ENCODE data around the gene RWDD1.

The RWDD1 gene

GRCh38 chr6:116570856-116571682, at the start of gene RWDD1:
Gene RWDD1, plus strand, starts transcription at chr6:116571504. Its CDS starts 79 bp downstream, at chr6:116571583.
- DNase-seq (ENCODE audit: extremely low read depth, insufficient read length), result peak; percentile 97
- TF ChIP-seq, protein P1, sequence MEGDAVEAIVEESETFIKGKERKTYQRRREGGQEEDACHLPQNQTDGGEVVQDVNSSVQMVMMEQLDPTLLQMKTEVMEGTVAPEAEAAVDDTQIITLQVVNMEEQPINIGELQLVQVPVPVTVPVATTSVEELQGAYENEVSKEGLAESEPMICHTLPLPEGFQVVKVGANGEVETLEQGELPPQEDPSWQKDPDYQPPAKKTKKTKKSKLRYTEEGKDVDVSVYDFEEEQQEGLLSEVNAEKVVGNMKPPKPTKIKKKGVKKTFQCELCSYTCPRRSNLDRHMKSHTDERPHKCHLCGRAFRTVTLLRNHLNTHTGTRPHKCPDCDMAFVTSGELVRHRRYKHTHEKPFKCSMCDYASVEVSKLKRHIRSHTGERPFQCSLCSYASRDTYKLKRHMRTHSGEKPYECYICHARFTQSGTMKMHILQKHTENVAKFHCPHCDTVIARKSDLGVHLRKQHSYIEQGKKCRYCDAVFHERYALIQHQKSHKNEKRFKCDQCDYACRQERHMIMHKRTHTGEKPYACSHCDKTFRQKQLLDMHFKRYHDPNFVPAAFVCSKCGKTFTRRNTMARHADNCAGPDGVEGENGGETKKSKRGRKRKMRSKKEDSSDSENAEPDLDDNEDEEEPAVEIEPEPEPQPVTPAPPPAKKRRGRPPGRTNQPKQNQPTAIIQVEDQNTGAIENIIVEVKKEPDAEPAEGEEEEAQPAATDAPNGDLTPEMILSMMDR (IDR thresholded peaks at IDR 0.05; ENCODE audit: insufficient read depth, low read length, poor library complexity, severe bottlenecking), result no peak
- Histone ChIP-seq H3K4me3 (replicated peaks; ENCODE audit: low read depth, low read length) (peak within 1 kb of the TSS; percentile 75), H3K36me3 (ENCODE audit: control insufficient read depth, insufficient read depth, low read length) (no peaks in the 10 kb centered on the region), H3K27me3 (replicated peaks; ENCODE audit: control insufficient read depth, insufficient read depth, low read length) (no peaks in the 10 kb centered on the region)

GRCh38 chr6:116522896-116523295, 48.4 kb upstream of the RWDD1 start:
- Histone ChIP-seq H3K27me3 (replicated peaks; ENCODE audit: control insufficient read depth, insufficient read depth, low read length) (no peaks in the 10 kb centered on the region), H3K4me3 (replicated peaks; ENCODE audit: low read depth, low read length) (no peak overlapping the region), H3K36me3 (ENCODE audit: control insufficient read depth, insufficient read depth, low read length) (no peaks in the 10 kb centered on the region)
- TF ChIP-seq, protein P1 (IDR thresholded peaks at IDR 0.05; ENCODE audit: insufficient read depth, low read length, poor library complexity, severe bottlenecking), result no peak
- no peak for DNase-seq (ENCODE audit: extremely low read depth, insufficient read length)

DNA sequence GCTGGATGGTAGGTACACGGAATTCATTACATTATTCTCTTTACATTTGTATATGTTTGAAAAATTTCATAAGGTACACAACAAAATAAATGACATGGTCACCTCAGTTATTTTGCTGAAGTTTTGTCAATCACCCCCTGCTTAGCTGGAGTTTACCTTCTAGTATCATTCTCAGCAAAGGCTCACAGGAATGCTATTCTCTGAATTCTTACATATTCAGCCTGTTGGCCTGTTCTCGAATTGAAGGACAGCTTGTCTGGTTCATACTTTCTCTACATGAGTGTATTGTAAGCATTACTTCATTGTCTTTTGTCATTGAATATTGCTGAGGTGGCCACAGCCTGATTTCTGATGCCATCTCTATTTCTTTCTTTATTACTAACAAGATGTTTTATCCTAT, 47.1 kb upstream of the RWDD1 start:
- DNase-seq (ENCODE audit: extremely low read depth, insufficient read length), result no peak
- Histone ChIP-seq H3K4me3 (replicated peaks; ENCODE audit: low read depth, low read length) (no peak overlapping the region), H3K36me3 (ENCODE audit: control insufficient read depth, insufficient read depth, low read length) (no peaks in the 10 kb centered on the region), H3K27me3 (replicated peaks; ENCODE audit: control insufficient read depth, insufficient read depth, low read length) (no peaks in the 10 kb centered on the region)
- TF ChIP-seq, protein P1 (IDR thresholded peaks at IDR 0.05; ENCODE audit: insufficient read depth, low read length, poor library complexity, severe bottlenecking), result no peak

DNA sequence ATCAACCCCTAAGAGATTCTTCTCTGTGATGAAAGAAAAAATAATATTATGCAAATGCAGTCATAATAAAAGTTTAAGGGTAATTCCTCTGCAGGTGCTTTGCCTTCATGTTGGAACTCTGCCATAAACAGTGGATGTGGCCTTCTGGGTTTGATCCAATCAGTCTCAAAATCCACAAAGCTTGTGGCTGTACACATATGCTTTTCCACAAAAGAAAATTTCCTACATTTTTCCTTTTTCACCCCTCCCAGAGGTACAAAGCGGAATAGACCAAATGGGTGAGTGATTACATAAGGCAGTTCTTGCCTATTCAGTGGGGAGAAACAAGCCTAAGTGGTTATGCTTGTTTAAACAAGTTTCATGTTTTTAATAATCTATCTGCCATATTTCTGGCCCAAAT, 43.2 kb upstream of the RWDD1 start:
- TF ChIP-seq, protein P1 (IDR thresholded peaks at IDR 0.05; ENCODE audit: insufficient read depth, low read length, poor library complexity, severe bottlenecking), result no peak
- DNase-seq (ENCODE audit: extremely low read depth, insufficient read length), result no peak
- no peaks in the 10 kb centered on the region for H3K27me3 ChIP-seq (replicated peaks; ENCODE audit: control insufficient read depth, insufficient read depth, low read length)
- H3K36me3 ChIP-seq (ENCODE audit: control insufficient read depth, insufficient read depth, low read length), result no peaks in the 10 kb centered on the region
- H3K4me3 ChIP-seq (replicated peaks; ENCODE audit: low read depth, low read length), result no peak overlapping the region

GRCh38 chr6:116528780-116529179, 42.5 kb upstream of the RWDD1 start:
- no peaks in the 10 kb centered on the region for H3K27me3 ChIP-seq (replicated peaks; ENCODE audit: control insufficient read depth, insufficient read depth, low read length)
- H3K36me3 ChIP-seq (ENCODE audit: control insufficient read depth, insufficient read depth, low read length), result no peaks in the 10 kb centered on the region
- H3K4me3 ChIP-seq (replicated peaks; ENCODE audit: low read depth, low read length), result no peak overlapping the region
- no peak for DNase-seq (ENCODE audit: extremely low read depth, insufficient read length)
- TF ChIP-seq, protein P1 (IDR thresholded peaks at IDR 0.05; ENCODE audit: insufficient read depth, low read length, poor library complexity, severe bottlenecking), result no peak
